Measurements from ENCODE around the gene MAP3K3.

The MAP3K3 gene

DNA sequence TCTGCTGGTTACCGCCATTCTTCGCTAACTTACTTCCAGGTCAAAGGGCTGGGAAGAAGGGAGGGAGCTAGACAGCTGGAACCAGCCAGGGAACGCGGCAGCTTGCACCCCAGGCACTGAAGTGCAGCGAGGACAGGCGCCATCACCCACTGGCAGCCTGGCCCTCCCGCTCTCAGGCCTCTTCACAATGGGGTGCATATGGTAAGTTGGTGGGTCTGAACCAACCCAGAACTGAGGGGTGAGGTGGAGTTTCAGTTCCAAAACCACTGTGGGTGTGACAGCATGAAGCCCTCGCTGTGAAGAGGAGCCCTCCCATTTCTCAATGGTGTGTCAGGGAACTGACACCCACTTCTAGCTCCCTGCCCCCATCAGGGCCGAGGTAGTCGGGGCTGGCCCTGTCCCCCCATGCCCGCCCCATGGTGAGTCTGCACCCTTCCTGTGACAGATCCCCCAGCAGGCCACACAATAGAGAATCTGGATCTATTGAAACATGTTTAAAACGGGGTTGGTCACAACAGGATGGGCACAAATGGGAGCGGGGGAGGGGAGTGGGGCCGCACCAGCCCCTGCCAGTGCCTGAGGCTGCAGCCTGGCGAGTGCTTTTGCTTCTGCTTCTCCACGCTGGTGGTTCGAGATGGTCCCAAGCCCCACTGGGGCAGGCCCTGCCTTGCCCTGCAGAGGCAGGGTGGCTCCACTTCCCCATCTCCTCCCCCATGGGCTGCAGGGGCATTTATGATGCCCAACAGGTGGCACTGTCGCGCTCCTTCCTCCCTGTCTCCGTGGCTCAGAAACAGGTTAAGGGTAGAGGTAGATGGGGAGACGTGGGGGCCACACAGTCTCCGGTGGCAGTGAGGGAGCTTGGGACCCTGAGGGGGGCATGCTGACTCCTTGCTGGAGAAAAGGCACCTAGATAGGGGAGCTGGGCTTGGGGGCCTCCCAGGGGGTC is 75.4 kb downstream of the MAP3K3 start:
- ChIA-PET CTCF (interaction anchor here (0.6 to 3.7 kb wide), 20 partner anchors 8 to 272 kb away, joined by 3 to 27 read pairs (median 4); partner anchors contain the start of gene CCDC47), POLR2A (interaction anchor here (1.2 to 1.8 kb wide), 4 partner anchors 23 to 76 kb away, joined by 4 to 11 read pairs (median 6); partner anchors contain the start of genes CCDC47 and MAP3K3)
- H3K4me3 ChIP-seq (ENCODE audit: low read depth, low read length) = no peak overlapping the region
- H3K36me3 ChIP-seq (ENCODE audit: control insufficient read depth in 2 of 2, insufficient read depth in 1 of 2, low read length in 2 of 2) = peaks cover 3 to 50% of the 10 kb centered on the region in 2 experiments; a peak in 2 of 3 replicates
- H3K9me3 ChIP-seq (ENCODE audit: control insufficient read depth, insufficient read depth, low read depth, low read length) = no peaks in the 10 kb centered on the region
- H3K4me1 ChIP-seq (ENCODE audit: control insufficient read depth, insufficient read depth, low read length) = peaks cover 3% of the 10 kb centered on the region; the same call in 1 of the 2 replicates
- H3K27ac ChIP-seq (ENCODE audit: extremely low read depth, low read depth, low read length) = peak overlapping the region; percentile 0; the same call in 1 of the 2 replicates
- TF ChIP-seq CTCF (tag by site-specific recombination; IDR thresholded peaks at IDR 0.05) = peak; percentile 95
- no peak for TF ChIP-seq GLI2 (tag by site-specific recombination; IDR thresholded peaks at IDR 0.05; ENCODE audit: borderline replicate concordance, low read depth)
- TF ChIP-seq ZNF114 (tag by site-specific recombination; IDR thresholded peaks at IDR 0.05) = no peak
- TF ChIP-seq ZNF623 (tag by site-specific recombination; IDR thresholded peaks at IDR 0.05) = no peak
- TF ChIP-seq, protein P1, sequence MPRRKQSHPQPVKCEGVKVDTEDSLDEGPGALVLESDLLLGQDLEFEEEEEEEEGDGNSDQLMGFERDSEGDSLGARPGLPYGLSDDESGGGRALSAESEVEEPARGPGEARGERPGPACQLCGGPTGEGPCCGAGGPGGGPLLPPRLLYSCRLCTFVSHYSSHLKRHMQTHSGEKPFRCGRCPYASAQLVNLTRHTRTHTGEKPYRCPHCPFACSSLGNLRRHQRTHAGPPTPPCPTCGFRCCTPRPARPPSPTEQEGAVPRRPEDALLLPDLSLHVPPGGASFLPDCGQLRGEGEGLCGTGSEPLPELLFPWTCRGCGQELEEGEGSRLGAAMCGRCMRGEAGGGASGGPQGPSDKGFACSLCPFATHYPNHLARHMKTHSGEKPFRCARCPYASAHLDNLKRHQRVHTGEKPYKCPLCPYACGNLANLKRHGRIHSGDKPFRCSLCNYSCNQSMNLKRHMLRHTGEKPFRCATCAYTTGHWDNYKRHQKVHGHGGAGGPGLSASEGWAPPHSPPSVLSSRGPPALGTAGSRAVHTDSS (tag by site-specific recombination; IDR thresholded peaks at IDR 0.05) = no peak
- TF ChIP-seq PATZ1 (tag by site-specific recombination; IDR thresholded peaks at IDR 0.05) = peak; percentile 84
- TF ChIP-seq ZSCAN16 (tag by site-specific recombination; IDR thresholded peaks at IDR 0.05) = no peak
- TF ChIP-seq ZNF747 (tag by site-specific recombination; IDR thresholded peaks at IDR 0.05) = no peak
- TF ChIP-seq ZNF266 (tag by site-specific recombination; IDR thresholded peaks at IDR 0.05; ENCODE audit: low read depth) = no peak
- TF ChIP-seq, protein P2, sequence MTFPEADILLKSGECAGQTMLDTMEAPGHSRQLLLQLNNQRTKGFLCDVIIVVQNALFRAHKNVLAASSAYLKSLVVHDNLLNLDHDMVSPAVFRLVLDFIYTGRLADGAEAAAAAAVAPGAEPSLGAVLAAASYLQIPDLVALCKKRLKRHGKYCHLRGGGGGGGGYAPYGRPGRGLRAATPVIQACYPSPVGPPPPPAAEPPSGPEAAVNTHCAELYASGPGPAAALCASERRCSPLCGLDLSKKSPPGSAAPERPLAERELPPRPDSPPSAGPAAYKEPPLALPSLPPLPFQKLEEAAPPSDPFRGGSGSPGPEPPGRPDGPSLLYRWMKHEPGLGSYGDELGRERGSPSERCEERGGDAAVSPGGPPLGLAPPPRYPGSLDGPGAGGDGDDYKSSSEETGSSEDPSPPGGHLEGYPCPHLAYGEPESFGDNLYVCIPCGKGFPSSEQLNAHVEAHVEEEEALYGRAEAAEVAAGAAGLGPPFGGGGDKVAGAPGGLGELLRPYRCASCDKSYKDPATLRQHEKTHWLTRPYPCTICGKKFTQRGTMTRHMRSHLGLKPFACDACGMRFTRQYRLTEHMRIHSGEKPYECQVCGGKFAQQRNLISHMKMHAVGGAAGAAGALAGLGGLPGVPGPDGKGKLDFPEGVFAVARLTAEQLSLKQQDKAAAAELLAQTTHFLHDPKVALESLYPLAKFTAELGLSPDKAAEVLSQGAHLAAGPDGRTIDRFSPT (tag by site-specific recombination; IDR thresholded peaks at IDR 0.05) = peak; percentile 78
- TF ChIP-seq ZNF571 (tag by site-specific recombination; IDR thresholded peaks at IDR 0.05) = no peak
- 0 out of 2 replicates have a peak, but pooled peaks have one; percentile 26 for TF ChIP-seq ZEB2 (tag by site-specific recombination; IDR thresholded peaks at IDR 0.05)
- TF ChIP-seq GLIS1 (tag by site-specific recombination; IDR thresholded peaks at IDR 0.05) = 0 out of 2 replicates have a peak, but pooled peaks have one; percentile 29
- TF ChIP-seq SCRT2 (tag by site-specific recombination; IDR thresholded peaks at IDR 0.05) = peak; percentile 99
- TF ChIP-seq SCRT1 (tag by site-specific recombination; IDR thresholded peaks at IDR 0.05; ENCODE audit: borderline replicate concordance) = peak; percentile 97
- TF ChIP-seq, protein P3, sequence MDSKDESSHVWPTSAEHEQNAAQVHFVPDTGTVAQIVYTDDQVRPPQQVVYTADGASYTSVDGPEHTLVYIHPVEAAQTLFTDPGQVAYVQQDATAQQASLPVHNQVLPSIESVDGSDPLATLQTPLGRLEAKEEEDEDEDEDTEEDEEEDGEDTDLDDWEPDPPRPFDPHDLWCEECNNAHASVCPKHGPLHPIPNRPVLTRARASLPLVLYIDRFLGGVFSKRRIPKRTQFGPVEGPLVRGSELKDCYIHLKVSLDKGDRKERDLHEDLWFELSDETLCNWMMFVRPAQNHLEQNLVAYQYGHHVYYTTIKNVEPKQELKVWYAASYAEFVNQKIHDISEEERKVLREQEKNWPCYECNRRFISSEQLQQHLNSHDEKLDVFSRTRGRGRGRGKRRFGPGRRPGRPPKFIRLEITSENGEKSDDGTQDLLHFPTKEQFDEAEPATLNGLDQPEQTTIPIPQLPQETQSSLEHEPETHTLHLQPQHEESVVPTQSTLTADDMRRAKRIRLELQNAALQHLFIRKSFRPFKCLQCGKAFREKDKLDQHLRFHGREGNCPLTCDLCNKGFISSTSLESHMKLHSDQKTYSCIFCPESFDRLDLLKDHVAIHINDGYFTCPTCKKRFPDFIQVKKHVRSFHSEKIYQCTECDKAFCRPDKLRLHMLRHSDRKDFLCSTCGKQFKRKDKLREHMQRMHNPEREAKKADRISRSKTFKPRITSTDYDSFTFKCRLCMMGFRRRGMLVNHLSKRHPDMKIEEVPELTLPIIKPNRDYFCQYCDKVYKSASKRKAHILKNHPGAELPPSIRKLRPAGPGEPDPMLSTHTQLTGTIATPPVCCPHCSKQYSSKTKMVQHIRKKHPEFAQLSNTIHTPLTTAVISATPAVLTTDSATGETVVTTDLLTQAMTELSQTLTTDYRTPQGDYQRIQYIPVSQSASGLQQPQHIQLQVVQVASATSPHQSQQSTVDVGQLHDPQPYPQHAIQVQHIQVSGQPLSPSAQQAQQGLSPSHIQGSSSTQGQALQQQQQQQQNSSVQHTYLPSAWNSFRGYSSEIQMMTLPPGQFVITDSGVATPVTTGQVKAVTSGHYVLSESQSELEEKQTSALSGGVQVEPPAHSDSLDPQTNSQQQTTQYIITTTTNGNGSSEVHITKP (tag by site-specific recombination; IDR thresholded peaks at IDR 0.05) = peak; percentile 91
- TF ChIP-seq, protein P4, sequence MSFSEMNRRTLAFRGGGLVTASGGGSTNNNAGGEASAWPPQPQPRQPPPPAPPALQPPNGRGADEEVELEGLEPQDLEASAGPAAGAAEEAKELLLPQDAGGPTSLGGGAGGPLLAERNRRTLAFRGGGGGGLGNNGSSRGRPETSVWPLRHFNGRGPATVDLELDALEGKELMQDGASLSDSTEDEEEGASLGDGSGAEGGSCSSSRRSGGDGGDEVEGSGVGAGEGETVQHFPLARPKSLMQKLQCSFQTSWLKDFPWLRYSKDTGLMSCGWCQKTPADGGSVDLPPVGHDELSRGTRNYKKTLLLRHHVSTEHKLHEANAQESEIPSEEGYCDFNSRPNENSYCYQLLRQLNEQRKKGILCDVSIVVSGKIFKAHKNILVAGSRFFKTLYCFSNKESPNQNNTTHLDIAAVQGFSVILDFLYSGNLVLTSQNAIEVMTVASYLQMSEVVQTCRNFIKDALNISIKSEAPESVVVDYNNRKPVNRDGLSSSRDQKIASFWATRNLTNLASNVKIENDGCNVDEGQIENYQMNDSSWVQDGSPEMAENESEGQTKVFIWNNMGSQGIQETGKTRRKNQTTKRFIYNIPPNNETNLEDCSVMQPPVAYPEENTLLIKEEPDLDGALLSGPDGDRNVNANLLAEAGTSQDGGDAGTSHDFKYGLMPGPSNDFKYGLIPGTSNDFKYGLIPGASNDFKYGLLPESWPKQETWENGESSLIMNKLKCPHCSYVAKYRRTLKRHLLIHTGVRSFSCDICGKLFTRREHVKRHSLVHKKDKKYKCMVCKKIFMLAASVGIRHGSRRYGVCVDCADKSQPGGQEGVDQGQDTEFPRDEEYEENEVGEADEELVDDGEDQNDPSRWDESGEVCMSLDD (tag by site-specific recombination; IDR thresholded peaks at IDR 0.05) = peak; percentile 67; the same call in 1 of the 2 replicates
- TF ChIP-seq SP7 (tag by site-specific recombination; IDR thresholded peaks at IDR 0.05) = peak; percentile 29; the same call in 1 of the 2 replicates
- no peak for TF ChIP-seq ZNF248 (tag by site-specific recombination; IDR thresholded peaks at IDR 0.05)
- TF ChIP-seq ZNF214 (tag by site-specific recombination; IDR thresholded peaks at IDR 0.05; ENCODE audit: borderline replicate concordance) = no peak

All from HEK293 (cell line).